Bronchial epithelial cell (primary cell): Measurements from ENCODE around the gene TFE3. TPM values are rescaled to one million over a fixed set of nuclear protein-coding genes. Genes with fewer than 3 reads are reported as not detected.

ENCODE experiments used
- DNase-seq: peaks from one replicate; pipeline ENCODE4 v3.0.0-alpha.2; 2010; ENCODE audit warnings: low read depth
- FAIRE-seq: peaks from 2 replicates; lab custom pipeline; 2011; peaks lifted over from hg19 to GRCh38; lab: Jason Lieb, UNC
- H3K27me3 ChIP-seq: 2 replicates; pipeline ENCODE4 v1.5.1; 2011; ENCODE audit warnings: low read length; ENCODE audit not compliant: control insufficient read depth, insufficient read depth
- H3K36me3 ChIP-seq: 2 replicates; pipeline ENCODE4 v1.5.1; 2011; ENCODE audit warnings: low read length; ENCODE audit not compliant: control insufficient read depth, insufficient read depth
- H3K4me3 ChIP-seq: 2 replicates; pipeline ENCODE4 v1.5.1; 2011; ENCODE audit warnings: mild to moderate bottlenecking, low read depth, low read length, control low read depth
- CTCF ChIP-seq: IDR thresholded peaks from 2 replicates; pipeline ENCODE4 v1.5.1; 2011; ENCODE audit warnings: mild to moderate bottlenecking, moderate library complexity, low read length, control low read depth, inconsistent platforms; ENCODE audit not compliant: insufficient read depth, severe bottlenecking
- total RNA-seq: library from RNA; depleted of rRNA; stranded (reverse); fragments of >200 nt; gene quantifications from 2 replicates; pipeline ENCODE4 v1.2.1, GENCODE V29; 2014

Gene TFE3
- total RNA-seq, 1 donor from 2014 or later = 8.7 TPM

GRCh38 chrX:49063715-49064114, 20.6 kb upstream of the TFE3 start:
- DNase-seq = no peak
- H3K36me3 ChIP-seq = peaks cover 14% of the 10 kb centered on the region
- H3K27me3 ChIP-seq = no peaks in the 10 kb centered on the region
- TF ChIP-seq CTCF = no peak
- no peak overlapping the region for H3K4me3 ChIP-seq
- peak; percentile 28 for FAIRE-seq

- no peak for TF ChIP-seq CTCF
- FAIRE-seq (no peak), DNase-seq (no peak)
- Histone ChIP-seq H3K4me3 (no peak overlapping the region), H3K27me3 (no peaks in the 10 kb centered on the region), H3K36me3 (peaks cover 13% of the 10 kb centered on the region)
These were observed 18.8 kb upstream of the TFE3 start for GRCh38 chrX:49061916-49062315.

- DNase-seq (no peak), FAIRE-seq (no peak)
- no peak overlapping the region for H3K4me3 ChIP-seq
- TF ChIP-seq CTCF = no peak
- no peaks in the 10 kb centered on the region for H3K27me3 ChIP-seq
- peaks cover 12% of the 10 kb centered on the region for H3K36me3 ChIP-seq
These were observed 18.3 kb upstream of the TFE3 start for GRCh38 chrX:49061490-49061889.

GRCh38 chrX:49060914-49061313, 17.8 kb upstream of the TFE3 start:
- DNase-seq (no peak), FAIRE-seq (no peak)
- no peak for TF ChIP-seq CTCF
- Histone ChIP-seq H3K4me3 (no peak overlapping the region), H3K36me3 (peaks cover 11% of the 10 kb centered on the region), H3K27me3 (no peaks in the 10 kb centered on the region)

- no peaks in the 10 kb centered on the region for H3K27me3 ChIP-seq
- H3K36me3 ChIP-seq = peaks cover 8% of the 10 kb centered on the region
- peak overlapping the region; percentile 70 for H3K4me3 ChIP-seq
- no peak for FAIRE-seq
- no peak for TF ChIP-seq CTCF
- no peak for DNase-seq
These were observed 16.5 kb upstream of the TFE3 start for GRCh38 chrX:49059681-49060085.

- no peak for FAIRE-seq
- no peaks in the 10 kb centered on the region for H3K27me3 ChIP-seq
- no peak for TF ChIP-seq CTCF
- peak overlapping the region; percentile 70 for H3K4me3 ChIP-seq
- H3K36me3 ChIP-seq = peaks cover 8% of the 10 kb centered on the region
- DNase-seq = no peak
These were observed 16.0 kb upstream of the TFE3 start for GRCh38 chrX:49059201-49059600.
